MCF 10A (cell line): ENCODE measurements around the gene OR2T33. TPM values are rescaled to one million over a fixed set of nuclear protein-coding genes. Genes with fewer than 3 reads are reported as not detected.

Experiments
- BruUV-seq: library from RNA; stranded (reverse); fragments of 400-500 nt; replicated peaks from 2 replicates; lab custom pipeline; 2021; lab: Mats Ljungman, UMichigan
- CTCF ChIA-PET: fragments of 300-600 bp; sonication (Branson Sonifier 250); formaldehyde crosslinking; extraction: SDS; loops from one replicate; lab custom pipeline; 2021; ENCODE audit warnings: antibody characterized with exemption, inconsistent platforms; lab: Yijun Ruan, JAX
- POLR2A ChIA-PET: fragments of 300-600, 350-650 bp; sonication (Branson Sonifier 250); formaldehyde crosslinking; extraction: SDS; loops from one replicate; lab custom pipeline; 2020; ENCODE audit warnings: antibody characterized with exemption, inconsistent platforms; lab: Yijun Ruan, JAX
- DNase-seq: peaks from one replicate; pipeline ENCODE4 v3.0.0-alpha.2; 2018; ENCODE audit not compliant: unreplicated experiment
- H3K27ac Mint-ChIP-seq: one replicate; pipeline ENCODE4 v1.8.0; 2022; ENCODE audit warnings: mild to moderate bottlenecking, low read depth, mixed read lengths; ENCODE audit not compliant: unreplicated experiment
- H3K27me3 Mint-ChIP-seq: one replicate; pipeline ENCODE4 v1.8.0; 2022; ENCODE audit warnings: mixed read lengths; ENCODE audit not compliant: insufficient read depth, unreplicated experiment
- H3K36me3 Mint-ChIP-seq: one replicate; pipeline ENCODE4 v1.8.0; 2022; ENCODE audit warnings: mild to moderate bottlenecking, moderate library complexity, mixed read lengths; ENCODE audit not compliant: insufficient read depth, unreplicated experiment
- H3K4me1 Mint-ChIP-seq: one replicate; pipeline ENCODE4 v1.8.0; 2022; ENCODE audit warnings: mixed read lengths; ENCODE audit not compliant: insufficient read depth, unreplicated experiment
- H3K4me3 Mint-ChIP-seq: one replicate; pipeline ENCODE4 v1.8.0; 2022; ENCODE audit warnings: mild to moderate bottlenecking, moderate library complexity, mixed read lengths; ENCODE audit not compliant: unreplicated experiment
- H3K9me3 Mint-ChIP-seq: one replicate; pipeline ENCODE4 v1.8.0; 2022; ENCODE audit warnings: mixed read lengths; ENCODE audit not compliant: unreplicated experiment
- CTCF ChIP-seq: fragments of 200-600 bp; IDR thresholded peaks from one replicate; pipeline ENCODE4 v1.8.0; 2022; ENCODE audit warnings: antibody characterized with exemption, mild to moderate bottlenecking; ENCODE audit not compliant: unreplicated experiment
- intact Hi-C: fragments of 100-400 bp; cut with micrococcal nuclease; formaldehyde crosslinking; loops from 2 replicates; pipeline ENCODE4 v1.14.1; 2022
- total RNA-seq: library from RNA; stranded (reverse); gene quantifications from 2 replicates; pipeline ENCODE4 v1.2.3, GENCODE V29; 2022

The OR2T33 gene
- total RNA-seq, 1 experiment from 2014 or later, result not detected

- Mint-ChIP-seq H3K27me3 (no peaks in the 10 kb centered on the region), H3K36me3 (no peaks in the 10 kb centered on the region), H3K27ac (no peak within 1 kb of the TSS), H3K4me3 (no peak within 1 kb of the TSS), H3K4me1 (no peaks in the 10 kb centered on the region), H3K9me3 (peaks cover 16% of the 10 kb centered on the region)
- ChIA-PET CTCF (interaction anchor here (1.7 to 4.2 kb wide), 4 partner anchors 8 to 12 kb away, joined by 4 to 26 read pairs (median 14); no protein-coding TSS in a partner anchor), POLR2A (interaction anchor here (1.1 to 1.4 kb wide), 2 partner anchors 13 kb away, joined by 4 to 5 read pairs; no protein-coding TSS in a partner anchor)
- TF ChIP-seq CTCF, result no peak
- intact Hi-C loops, result no loop called here
- no peak for DNase-seq
- BruUV-seq, result no TSS peak
Observed at GRCh38 chr1:248231117-248231516, 46.7 kb downstream of the OR2T33 start, which contains the start of gene OR2M4. Gene OR2M4, plus strand, starts transcription at chr1:248231417. Its CDS starts 7,512 bp downstream, at chr1:248238929.

GRCh38 chr1:248229360-248229908, 48.3 kb downstream of the OR2T33 start:
- no peak for DNase-seq
- intact Hi-C loops, result no loop called here
- CTCF ChIA-PET, result interaction anchor here (0.6 to 4.2 kb wide), 6 partner anchors 10 to 612 kb away, joined by 3 to 26 read pairs (median 3); no protein-coding TSS in a partner anchor
- H3K9me3 Mint-ChIP-seq, result peaks cover 15% of the 10 kb centered on the region
- H3K36me3 Mint-ChIP-seq, result no peaks in the 10 kb centered on the region
- no peaks in the 10 kb centered on the region for H3K4me1 Mint-ChIP-seq
- BruUV-seq, result no TSS peak
- no peak for TF ChIP-seq CTCF
- no peak overlapping the region for H3K27ac Mint-ChIP-seq
- H3K4me3 Mint-ChIP-seq, result no peak overlapping the region
- POLR2A ChIA-PET, result no interaction called here
- no peaks in the 10 kb centered on the region for H3K27me3 Mint-ChIP-seq

- ChIA-PET POLR2A (no interaction called here), CTCF (interaction anchor here (0.6 kb wide), 1 partner anchor 468 kb away, joined by 3 read pairs; no protein-coding TSS in a partner anchor)
- Mint-ChIP-seq H3K27me3 (no peaks in the 10 kb centered on the region), H3K4me3 (no peak overlapping the region), H3K4me1 (no peaks in the 10 kb centered on the region), H3K36me3 (no peaks in the 10 kb centered on the region), H3K9me3 (peaks cover 15% of the 10 kb centered on the region), H3K27ac (no peak overlapping the region)
- TF ChIP-seq CTCF, result no peak
- BruUV-seq, result no TSS peak
- no peak for DNase-seq
- intact Hi-C loops, result no loop called here
Observed at GRCh38 chr1:248225537-248225936, 52.2 kb downstream of the OR2T33 start.

Other genes with a start within 250 kb of the OR2T33 start
- gene OR2L2, start 247.9 kb downstream of the OR2T33 start, total RNA-seq, result 0.19 and 0.34 TPM in 2 replicates
- gene OR2L3, start 231.1 kb downstream of the OR2T33 start, total RNA-seq, result not detected in 2 replicates
- not detected in 2 replicates for gene OR2L13, start 182.8 kb downstream of the OR2T33 start, total RNA-seq
- gene OR2M5, start 132.8 kb downstream of the OR2T33 start, total RNA-seq, result not detected in 2 replicates
- gene OR2M2, start 103.2 kb downstream of the OR2T33 start, total RNA-seq, result not detected in 2 replicates
- not detected in 2 replicates for gene OR2M3, start 80.7 kb downstream of the OR2T33 start, total RNA-seq
- gene OR2M4, start 46.6 kb downstream of the OR2T33 start, total RNA-seq, result not detected in 2 replicates
- gene OR2T12, start 25.4 kb upstream of the OR2T33 start, total RNA-seq, result not detected in 2 replicates
- not detected in 2 replicates for gene OR2M7, start 46.6 kb upstream of the OR2T33 start, total RNA-seq
- not detected in 2 replicates for gene OR14C36, start 70.8 kb upstream of the OR2T33 start, total RNA-seq
- gene OR2T4, start 83.7 kb upstream of the OR2T33 start, total RNA-seq, result not detected in 2 replicates
- not detected in 2 replicates for gene OR2T6, start 97.8 kb upstream of the OR2T33 start, total RNA-seq
- gene OR2T1, start 125.1 kb upstream of the OR2T33 start, total RNA-seq, result not detected in 2 replicates
- gene OR2T2, start 167.7 kb upstream of the OR2T33 start, total RNA-seq, result not detected in 2 replicates
- gene OR2T3, start 195.4 kb upstream of the OR2T33 start, total RNA-seq, result not detected in 2 replicates
- not detected in 2 replicates for gene OR2T5, start 210.6 kb upstream of the OR2T33 start, total RNA-seq
- gene OR2G6, start 230.1 kb upstream of the OR2T33 start, total RNA-seq, result not detected in 2 replicates